HCT116 (cell line): ENCODE measurements around the gene KLK13.

ENCODE experiments used
- POLR2A ChIP-seq: IDR thresholded peaks from 2 replicates; pipeline ENCODE4 v1.7.0; 2011; ENCODE audit warnings: borderline replicate concordance; ENCODE audit not compliant: insufficient read depth, insufficient read length; ENCODE audit errors: extremely low read depth
- POLR2AphosphoS5 ChIP-seq: IDR thresholded peaks from 2 replicates; pipeline ENCODE4 v1.6.1; 2011; ENCODE audit warnings: mild to moderate bottlenecking, low read depth, low read length, moderate library complexity
- REST ChIP-seq: IDR thresholded peaks from 2 replicates; pipeline ENCODE4 v1.6.1; 2012; ENCODE audit warnings: low read depth
- TF ChIP-seq, protein P1 (sequence below), 3 experiments: fragments of 200-600 bp in 1 of 3; sonication (generic) in 1 of 3; IDR thresholded peaks in 2 of 3; conservative IDR thresholded peaks in 1 of 3; 2 replicates each; pipeline ENCODE4 v1.5.1; 2012 to 2017; ENCODE audit warnings: low read depth in 2 of 3, low read length in 2 of 3, antibody characterized with exemption in 1 of 3, borderline replicate concordance in 1 of 3, control low read depth in 1 of 3, mild to moderate bottlenecking in 1 of 3, mixed read lengths in 1 of 3, mixed run types in 1 of 3, moderate library complexity in 1 of 3; ENCODE audit not compliant: insufficient read depth in 1 of 3

GRCh38 chr19:51093101-51093500 lies 28.2 kb upstream of the KLK13 start:
- TF ChIP-seq POLR2A: no peak
- TF ChIP-seq REST: no peak
- TF ChIP-seq, protein P1, sequence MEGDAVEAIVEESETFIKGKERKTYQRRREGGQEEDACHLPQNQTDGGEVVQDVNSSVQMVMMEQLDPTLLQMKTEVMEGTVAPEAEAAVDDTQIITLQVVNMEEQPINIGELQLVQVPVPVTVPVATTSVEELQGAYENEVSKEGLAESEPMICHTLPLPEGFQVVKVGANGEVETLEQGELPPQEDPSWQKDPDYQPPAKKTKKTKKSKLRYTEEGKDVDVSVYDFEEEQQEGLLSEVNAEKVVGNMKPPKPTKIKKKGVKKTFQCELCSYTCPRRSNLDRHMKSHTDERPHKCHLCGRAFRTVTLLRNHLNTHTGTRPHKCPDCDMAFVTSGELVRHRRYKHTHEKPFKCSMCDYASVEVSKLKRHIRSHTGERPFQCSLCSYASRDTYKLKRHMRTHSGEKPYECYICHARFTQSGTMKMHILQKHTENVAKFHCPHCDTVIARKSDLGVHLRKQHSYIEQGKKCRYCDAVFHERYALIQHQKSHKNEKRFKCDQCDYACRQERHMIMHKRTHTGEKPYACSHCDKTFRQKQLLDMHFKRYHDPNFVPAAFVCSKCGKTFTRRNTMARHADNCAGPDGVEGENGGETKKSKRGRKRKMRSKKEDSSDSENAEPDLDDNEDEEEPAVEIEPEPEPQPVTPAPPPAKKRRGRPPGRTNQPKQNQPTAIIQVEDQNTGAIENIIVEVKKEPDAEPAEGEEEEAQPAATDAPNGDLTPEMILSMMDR (IDR thresholded peaks at IDR 0.05 in 2 of 3, conservative IDR thresholded peaks at IDR 0.05 in 1 of 3; ENCODE audit: borderline replicate concordance in 1 of 3, insufficient read depth in 1 of 3, low read depth in 2 of 3, low read length in 2 of 3): no peak
- no peak for TF ChIP-seq POLR2AphosphoS5
